ENCODE data around the gene RAB34. TPM values are rescaled to one million over a fixed set of nuclear protein-coding genes. Genes with fewer than 3 reads are reported as not detected.

RAB34 gene
- total and polyA plus RNA-seq, 9 of the 15 experiments (the other 6 are each of a cell fraction or from before 2014, with no cell fraction given), result 0.07 to 3.8 (median 0.46) TPM; not detected in 1

- TF ChIP-seq ZNF57 (CRISPR knock-in tag; IDR thresholded peaks at IDR 0.05) (0 out of 2 replicates have a peak, but pooled peaks have one; percentile 21), ZC3H11A (IDR thresholded peaks at IDR 0.05; ENCODE audit: low read depth, low read length) (peak; percentile 70; the same call in 1 of the 2 replicates), ZFP30 (CRISPR knock-in tag; IDR thresholded peaks at IDR 0.05; ENCODE audit: borderline replicate concordance) (no peak), HNRNPK (IDR thresholded peaks at IDR 0.05; ENCODE audit: low read depth, low read length, poor library complexity, severe bottlenecking) (no peak), CHD7 (IDR thresholded peaks at IDR 0.05; ENCODE audit: low read depth, low read length) (no peak), ATF6 (CRISPR knock-in tag; IDR thresholded peaks at IDR 0.05) (no peak), SMAD1 (IDR thresholded peaks at IDR 0.05; ENCODE audit: low read depth, low read length, partially characterized antibody) (peak; percentile 66), ERF (CRISPR knock-in tag; IDR thresholded peaks at IDR 0.05) (peak; percentile 73; the same call in 1 of the 2 replicates), USF2 (CRISPR knock-in tag; IDR thresholded peaks at IDR 0.05) (no peak), ZNF253 (CRISPR knock-in tag; conservative IDR thresholded peaks at IDR 0.05) (no peak), TAF7 (tag; IDR thresholded peaks at IDR 0.05) (no peak; the same call in 1 of the 2 replicates), SP1 (CRISPR knock-in tag; IDR thresholded peaks at IDR 0.05) (peak; percentile 93), TCF7 (IDR thresholded peaks at IDR 0.05; ENCODE audit: borderline replicate concordance) (no peak; the same call in 1 of the 2 replicates)
Measured at GRCh38 chr17:28726627-28727491, 9.2 kb upstream of the RAB34 start (continued).
